Measurements from ENCODE around the gene CREBBP.

Gene CREBBP

DNA sequence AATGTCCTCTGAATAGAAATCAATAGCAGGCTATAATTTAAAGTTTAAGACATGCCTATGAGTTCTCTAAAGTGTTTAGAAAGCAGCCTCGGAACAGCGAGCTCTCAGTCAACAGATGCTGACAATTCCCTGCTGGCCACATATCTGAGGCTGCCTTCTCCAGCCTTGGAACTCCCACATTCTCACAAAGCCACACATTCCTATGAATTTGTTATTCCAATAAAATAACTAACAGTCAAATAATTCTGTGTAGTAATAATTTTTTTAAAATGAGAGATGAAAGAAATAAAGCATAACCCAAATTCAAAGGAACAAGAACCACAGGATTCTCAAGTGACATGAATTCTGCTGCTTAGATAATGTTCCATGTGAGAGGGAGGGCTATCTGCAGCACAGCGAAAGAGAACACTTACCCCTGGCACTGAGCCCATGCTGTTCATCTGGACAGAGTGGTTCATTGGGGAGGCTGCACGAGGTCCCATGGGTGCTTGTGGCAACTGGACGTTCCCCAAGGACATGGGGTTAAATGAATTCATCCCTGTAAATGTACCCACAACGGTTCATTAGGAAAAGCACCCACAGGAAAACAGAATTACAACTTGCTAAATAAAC lies 106.3 kb downstream of the CREBBP start:
- in situ Hi-C loops (cut with MboI; ENCODE audit: low sequenced_read_pairs): no loop called here

GRCh38 chr16:3773663-3774062 lies 106.8 kb downstream of the CREBBP start:
- in situ Hi-C loops (cut with MboI; ENCODE audit: low sequenced_read_pairs): no loop called here

- in situ Hi-C loops (cut with MboI; ENCODE audit: low sequenced_read_pairs): no loop called here
Measured at GRCh38 chr16:3771513-3771912, 109.0 kb downstream of the CREBBP start.

DNA sequence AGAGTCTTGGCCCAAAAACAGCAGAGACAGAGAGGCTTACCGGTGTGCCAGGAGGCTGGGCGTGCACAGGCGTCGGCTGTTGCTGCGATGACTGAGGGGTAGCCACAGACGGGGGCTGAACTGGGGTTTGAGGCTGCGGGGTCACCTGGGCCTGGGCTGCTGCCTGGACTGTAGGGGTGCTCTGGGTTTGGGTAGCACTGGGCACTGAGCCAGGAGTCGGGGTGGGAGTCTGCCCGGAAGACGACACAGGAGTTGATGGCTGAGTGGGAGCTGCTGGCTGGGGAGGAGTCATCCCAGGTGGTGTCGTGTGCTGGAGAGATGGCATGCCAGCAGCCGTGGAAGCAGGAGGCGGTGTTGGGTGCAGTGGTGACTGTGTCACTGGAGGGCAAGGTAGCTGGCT lies 110.0 kb downstream of the CREBBP start:
- in situ Hi-C loops (cut with MboI; ENCODE audit: low sequenced_read_pairs): no loop called here

GRCh38 chr16:3769942-3770341 lies 110.6 kb downstream of the CREBBP start:
- in situ Hi-C loops (cut with MboI; ENCODE audit: low sequenced_read_pairs): no loop called here

- in situ Hi-C loops (cut with MboI; ENCODE audit: low sequenced_read_pairs): no loop called here
Measured at GRCh38 chr16:3769013-3769412, 111.5 kb downstream of the CREBBP start.

GRCh38 chr16:3767333-3767986 lies 113.1 kb downstream of the CREBBP start:
- in situ Hi-C loops (cut with MboI; ENCODE audit: low sequenced_read_pairs): no loop called here

DNA sequence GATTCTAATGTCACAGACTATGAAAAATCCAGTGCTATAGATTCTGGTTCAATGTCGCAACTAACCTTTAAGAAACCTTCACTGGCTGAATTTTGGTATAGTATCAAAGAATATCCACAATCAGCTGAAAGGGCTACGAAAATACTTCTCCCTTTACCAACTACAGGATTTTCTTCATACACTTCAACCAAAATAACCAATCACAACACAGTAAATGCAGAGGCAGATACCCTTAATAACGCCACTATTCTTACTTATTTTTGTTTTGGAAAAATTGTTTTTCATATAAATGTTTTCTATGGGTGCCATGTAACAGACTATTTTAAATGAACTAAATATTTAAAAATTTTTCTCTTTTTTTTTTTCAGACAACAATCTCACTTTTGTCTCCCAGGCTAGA lies 114.3 kb downstream of the CREBBP start:
- in situ Hi-C loops (cut with MboI; ENCODE audit: low sequenced_read_pairs): no loop called here

DNA sequence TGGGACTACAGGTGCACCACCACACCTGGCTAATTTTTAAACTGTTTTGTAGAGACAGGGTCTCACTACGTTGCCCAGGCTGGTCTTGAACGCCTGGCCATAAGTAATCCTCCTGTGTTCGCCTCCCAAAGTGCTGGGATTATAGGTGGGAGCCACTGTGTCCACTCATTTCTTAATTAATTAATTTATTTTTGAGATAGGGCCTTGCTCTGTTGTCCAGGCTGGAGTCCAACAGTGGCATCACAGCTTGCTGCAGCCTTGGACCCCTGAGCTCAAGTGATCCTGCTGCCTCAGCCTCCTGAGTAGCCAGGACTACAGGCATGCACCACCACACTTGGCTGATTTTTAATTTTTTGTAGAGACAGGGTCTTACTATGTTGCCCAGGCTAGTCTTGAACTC lies 116.1 kb downstream of the CREBBP start:
- in situ Hi-C loops (cut with MboI; ENCODE audit: low sequenced_read_pairs): no loop called here

- in situ Hi-C loops (cut with MboI; ENCODE audit: low sequenced_read_pairs): no loop called here
Measured at GRCh38 chr16:3762107-3762750, 118.3 kb downstream of the CREBBP start.

DNA sequence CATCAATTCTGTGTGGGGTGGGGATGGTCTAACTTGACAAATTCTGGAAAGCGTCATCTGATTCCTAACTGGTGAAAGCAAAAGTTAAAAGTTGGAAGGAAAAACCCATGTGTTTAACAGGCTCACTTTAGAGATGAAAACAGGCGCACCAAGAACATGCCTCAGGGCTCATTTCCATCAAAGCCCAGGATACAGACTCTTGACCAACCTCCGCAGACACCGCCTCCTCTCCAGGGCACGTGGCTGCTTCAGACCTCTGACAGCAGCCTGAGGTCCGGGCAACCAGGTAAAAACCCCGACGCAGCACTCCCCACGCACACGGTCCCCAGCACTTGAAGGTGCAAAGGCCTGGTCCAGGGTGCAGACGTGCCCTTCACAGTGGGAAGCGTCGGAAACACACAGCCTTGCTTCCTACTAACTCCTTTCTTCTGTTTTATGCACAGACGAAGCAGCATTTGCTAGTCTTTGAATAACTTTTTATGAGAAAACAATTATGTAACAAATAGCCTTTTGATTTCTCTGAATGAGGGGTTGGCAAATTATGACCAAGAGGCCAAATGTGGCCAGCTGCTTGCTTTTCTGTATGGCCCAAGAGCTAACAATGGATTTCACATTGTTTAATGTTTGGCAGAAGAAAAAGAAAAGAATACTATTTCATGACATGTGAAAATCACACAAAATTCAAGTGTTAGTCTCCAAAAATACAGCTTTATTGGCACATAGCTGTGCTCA lies 119.0 kb downstream of the CREBBP start:
- in situ Hi-C loops (cut with MboI; ENCODE audit: low sequenced_read_pairs): no loop called here

- in situ Hi-C loops (cut with MboI; ENCODE audit: low sequenced_read_pairs): no loop called here
Measured at GRCh38 chr16:3760518-3760917, 120.0 kb downstream of the CREBBP start.

DNA sequence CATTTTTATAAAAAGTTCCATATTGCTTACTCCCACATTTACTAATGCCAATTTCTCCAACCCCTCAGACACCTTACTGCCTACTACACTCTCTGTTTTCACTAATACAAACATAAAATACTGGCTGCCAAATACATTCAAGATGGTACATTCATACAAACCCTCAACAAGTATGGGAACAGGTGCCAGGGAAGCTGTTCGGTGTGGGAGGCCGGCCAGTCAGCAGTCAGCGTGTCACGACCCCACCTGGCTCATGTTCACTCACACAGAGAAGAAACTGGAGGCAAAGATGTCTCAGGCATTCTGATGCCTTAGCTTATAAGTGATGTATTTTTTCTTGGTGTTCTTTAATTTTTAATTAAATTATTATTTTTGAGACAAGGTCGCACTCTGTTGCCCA lies 120.8 kb downstream of the CREBBP start:
- in situ Hi-C loops (cut with MboI; ENCODE audit: low sequenced_read_pairs): no loop called here

GRCh38 chr16:3756113-3756512 lies 124.4 kb downstream of the CREBBP start:
- in situ Hi-C loops (cut with MboI; ENCODE audit: low sequenced_read_pairs): no loop called here

GRCh38 chr16:3755249-3755648 lies 125.3 kb downstream of the CREBBP start:
- in situ Hi-C loops (cut with MboI; ENCODE audit: low sequenced_read_pairs): no loop called here

GRCh38 chr16:3754772-3755171 lies 125.7 kb downstream of the CREBBP start:
- in situ Hi-C loops (cut with MboI; ENCODE audit: low sequenced_read_pairs): no loop called here

DNA sequence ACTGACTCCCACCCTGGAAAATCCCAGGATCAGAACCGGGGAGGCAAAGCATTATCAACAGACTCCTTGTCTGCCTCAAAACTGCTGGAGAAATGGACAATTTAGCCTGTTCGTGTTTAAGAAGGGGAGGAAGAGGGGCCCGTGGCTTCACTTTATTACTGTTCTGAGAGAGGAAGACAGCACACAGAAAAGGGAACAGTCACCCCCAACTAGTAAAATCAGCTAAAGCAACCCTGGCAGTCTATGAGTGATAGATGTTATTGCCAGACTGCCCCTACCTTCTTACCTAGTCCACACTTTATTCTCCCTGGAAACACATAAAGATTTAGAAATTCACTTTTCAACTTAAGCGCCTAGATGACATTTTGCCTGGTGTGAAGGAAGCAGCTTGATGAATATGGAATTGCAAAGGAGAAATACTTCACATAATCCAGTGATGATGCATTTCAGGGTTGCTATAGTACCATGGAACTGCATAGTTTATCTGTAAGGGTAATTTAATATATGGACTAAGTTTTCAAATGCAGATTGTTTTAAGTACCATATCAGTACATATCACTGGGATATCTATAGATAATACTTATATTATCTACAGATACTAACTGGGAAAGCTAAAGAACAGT lies 126.3 kb downstream of the CREBBP start:
- in situ Hi-C loops (cut with MboI; ENCODE audit: low sequenced_read_pairs): no loop called here

GRCh38 chr16:3752984-3753383 lies 127.5 kb downstream of the CREBBP start:
- in situ Hi-C loops (cut with MboI; ENCODE audit: low sequenced_read_pairs): no loop called here

- in situ Hi-C loops (cut with MboI; ENCODE audit: low sequenced_read_pairs): no loop called here
Measured at GRCh38 chr16:3751878-3752277, 128.6 kb downstream of the CREBBP start.

GRCh38 chr16:3748307-3748706 lies 132.2 kb downstream of the CREBBP start:
- in situ Hi-C loops (cut with MboI; ENCODE audit: low sequenced_read_pairs): no loop called here

DNA sequence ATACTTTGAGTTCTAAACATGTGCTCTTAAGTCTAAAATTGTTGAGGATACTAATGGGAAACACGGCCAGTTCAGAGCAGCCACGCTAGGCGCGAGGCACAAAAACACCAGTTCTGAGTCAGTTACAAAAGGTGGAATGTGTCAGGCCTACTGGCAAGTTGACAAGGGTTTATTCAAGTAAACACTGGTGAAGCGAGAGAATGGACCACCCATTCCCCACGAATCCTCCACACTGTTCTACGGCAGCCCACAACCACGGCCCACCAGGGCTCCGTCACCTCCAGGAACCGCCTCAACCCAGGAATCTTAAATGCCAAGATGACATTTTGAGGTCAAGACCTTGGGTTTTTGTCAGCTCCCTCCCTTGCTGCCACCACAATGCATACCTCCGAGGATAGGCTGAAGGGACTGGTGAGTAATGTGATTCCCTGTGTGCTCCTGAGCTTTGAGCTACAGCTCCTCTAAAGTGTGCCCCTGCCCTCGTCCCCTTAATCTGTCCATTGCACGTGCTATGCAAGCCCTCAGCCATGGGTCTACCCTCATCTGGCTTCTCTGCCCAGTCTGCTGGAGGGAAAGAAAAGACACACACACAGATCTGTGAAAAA lies 134.7 kb downstream of the CREBBP start:
- in situ Hi-C loops (cut with MboI; ENCODE audit: low sequenced_read_pairs): no loop called here
